Neural cell (in vitro differentiated cells): ENCODE measurements around the gene ARHGAP6.

Experiments used
- CTCF ChIP-seq: fragments of 450-650 bp; IDR thresholded peaks from 2 replicates; pipeline ENCODE4 v1.5.1; 2014; ENCODE audit warnings: antibody characterized with exemption, mild to moderate bottlenecking, moderate library complexity; ENCODE audit not compliant: poor library complexity, severe bottlenecking
- EP300 ChIP-seq: fragments of 450-650 bp; conservative IDR thresholded peaks from 2 replicates; pipeline ENCODE4 v1.6.1; 2014; ENCODE audit warnings: antibody characterized with exemption, mild to moderate bottlenecking, moderate library complexity; ENCODE audit not compliant: poor library complexity, severe bottlenecking
- EZH2 ChIP-seq: fragments of 200-600, 300-800 bp; shearing (Covaris generic), sonication (generic); IDR thresholded peaks from 2 replicates; pipeline ENCODE4 v1.6.1; 2014; ENCODE audit warnings: antibody characterized with exemption, low read length, borderline replicate concordance, mild to moderate bottlenecking; ENCODE audit not compliant: insufficient read depth, poor library complexity, severe bottlenecking
- POLR2AphosphoS5 ChIP-seq: IDR thresholded peaks from 2 replicates; pipeline ENCODE4 v1.6.1; 2012
- RAD21 ChIP-seq: fragments of 450-650 bp; conservative IDR thresholded peaks from 2 replicates; pipeline ENCODE4 v1.6.1; 2014; ENCODE audit warnings: antibody characterized with exemption, mild to moderate bottlenecking, moderate library complexity
- SMC3 ChIP-seq: fragments of 450-650 bp; conservative IDR thresholded peaks from 2 replicates; pipeline ENCODE4 v1.6.1; 2014; ENCODE audit warnings: antibody characterized with exemption, mild to moderate bottlenecking, moderate library complexity; ENCODE audit not compliant: poor library complexity
- TAF1 ChIP-seq: IDR thresholded peaks from 2 replicates; pipeline ENCODE4 v1.6.1; 2012; ENCODE audit warnings: low read depth
- TF ChIP-seq, protein P1 (sequence below): IDR thresholded peaks from 2 replicates; pipeline ENCODE4 v1.6.1; 2012; ENCODE audit warnings: borderline replicate concordance

DNA sequence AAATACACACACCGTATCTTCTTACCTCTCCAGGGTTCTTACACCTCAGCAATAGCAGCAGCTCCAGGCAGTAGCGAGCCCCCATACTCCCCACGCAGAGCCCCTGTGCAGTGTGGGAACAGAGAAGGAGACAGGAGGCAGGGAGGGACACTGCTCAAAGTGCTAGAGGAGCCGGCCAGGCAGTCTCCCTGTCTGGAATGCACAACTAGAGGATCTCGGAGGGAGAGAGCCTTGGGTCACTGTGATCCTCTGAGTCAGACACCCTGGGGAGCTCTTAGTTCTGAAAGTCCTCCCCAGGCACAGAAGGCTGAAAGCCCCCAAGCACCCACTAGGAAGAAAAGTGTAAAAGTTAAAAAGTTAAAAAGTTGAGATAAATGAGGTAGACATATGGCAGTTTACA lies 356.5 kb downstream of the ARHGAP6 start:
- TF ChIP-seq CTCF = no peak
- TF ChIP-seq, protein P1, sequence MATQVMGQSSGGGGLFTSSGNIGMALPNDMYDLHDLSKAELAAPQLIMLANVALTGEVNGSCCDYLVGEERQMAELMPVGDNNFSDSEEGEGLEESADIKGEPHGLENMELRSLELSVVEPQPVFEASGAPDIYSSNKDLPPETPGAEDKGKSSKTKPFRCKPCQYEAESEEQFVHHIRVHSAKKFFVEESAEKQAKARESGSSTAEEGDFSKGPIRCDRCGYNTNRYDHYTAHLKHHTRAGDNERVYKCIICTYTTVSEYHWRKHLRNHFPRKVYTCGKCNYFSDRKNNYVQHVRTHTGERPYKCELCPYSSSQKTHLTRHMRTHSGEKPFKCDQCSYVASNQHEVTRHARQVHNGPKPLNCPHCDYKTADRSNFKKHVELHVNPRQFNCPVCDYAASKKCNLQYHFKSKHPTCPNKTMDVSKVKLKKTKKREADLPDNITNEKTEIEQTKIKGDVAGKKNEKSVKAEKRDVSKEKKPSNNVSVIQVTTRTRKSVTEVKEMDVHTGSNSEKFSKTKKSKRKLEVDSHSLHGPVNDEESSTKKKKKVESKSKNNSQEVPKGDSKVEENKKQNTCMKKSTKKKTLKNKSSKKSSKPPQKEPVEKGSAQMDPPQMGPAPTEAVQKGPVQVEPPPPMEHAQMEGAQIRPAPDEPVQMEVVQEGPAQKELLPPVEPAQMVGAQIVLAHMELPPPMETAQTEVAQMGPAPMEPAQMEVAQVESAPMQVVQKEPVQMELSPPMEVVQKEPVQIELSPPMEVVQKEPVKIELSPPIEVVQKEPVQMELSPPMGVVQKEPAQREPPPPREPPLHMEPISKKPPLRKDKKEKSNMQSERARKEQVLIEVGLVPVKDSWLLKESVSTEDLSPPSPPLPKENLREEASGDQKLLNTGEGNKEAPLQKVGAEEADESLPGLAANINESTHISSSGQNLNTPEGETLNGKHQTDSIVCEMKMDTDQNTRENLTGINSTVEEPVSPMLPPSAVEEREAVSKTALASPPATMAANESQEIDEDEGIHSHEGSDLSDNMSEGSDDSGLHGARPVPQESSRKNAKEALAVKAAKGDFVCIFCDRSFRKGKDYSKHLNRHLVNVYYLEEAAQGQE = no peak
- TF ChIP-seq EZH2 = no peak
- TF ChIP-seq RAD21 = no peak
- TF ChIP-seq EP300 = no peak
- no peak for TF ChIP-seq SMC3
- no peak for TF ChIP-seq POLR2AphosphoS5
- TF ChIP-seq TAF1 = no peak
